ENCODE results near the gene AOX1. TPM values are rescaled to one million over a fixed set of nuclear protein-coding genes. Genes with fewer than 3 reads are reported as not detected.

The AOX1 gene
- total and polyA plus RNA-seq, 8 donors, result 6.4 to 303 (median 10.6) TPM

GRCh38 chr2:200590090-200590489 is 4.3 kb downstream of the AOX1 start:
- no peak for DNase-seq
- H3K36me3 ChIP-seq, result peaks cover 0 to 5% (median under 1%) of the 10 kb centered on the region in 4 donors
- peak overlapping the region in 1 of 5 donors; percentile 40 for H3K27ac ChIP-seq
- H3K4me1 ChIP-seq, result peaks cover 12 to 41% (median 32%) of the 10 kb centered on the region in 4 donors
- no peaks in the 10 kb centered on the region for H3K9me3 ChIP-seq
- H3K27me3 ChIP-seq, result peaks cover 0 to 51% (median 7%) of the 10 kb centered on the region in 3 donors
- TF ChIP-seq, protein P1, sequence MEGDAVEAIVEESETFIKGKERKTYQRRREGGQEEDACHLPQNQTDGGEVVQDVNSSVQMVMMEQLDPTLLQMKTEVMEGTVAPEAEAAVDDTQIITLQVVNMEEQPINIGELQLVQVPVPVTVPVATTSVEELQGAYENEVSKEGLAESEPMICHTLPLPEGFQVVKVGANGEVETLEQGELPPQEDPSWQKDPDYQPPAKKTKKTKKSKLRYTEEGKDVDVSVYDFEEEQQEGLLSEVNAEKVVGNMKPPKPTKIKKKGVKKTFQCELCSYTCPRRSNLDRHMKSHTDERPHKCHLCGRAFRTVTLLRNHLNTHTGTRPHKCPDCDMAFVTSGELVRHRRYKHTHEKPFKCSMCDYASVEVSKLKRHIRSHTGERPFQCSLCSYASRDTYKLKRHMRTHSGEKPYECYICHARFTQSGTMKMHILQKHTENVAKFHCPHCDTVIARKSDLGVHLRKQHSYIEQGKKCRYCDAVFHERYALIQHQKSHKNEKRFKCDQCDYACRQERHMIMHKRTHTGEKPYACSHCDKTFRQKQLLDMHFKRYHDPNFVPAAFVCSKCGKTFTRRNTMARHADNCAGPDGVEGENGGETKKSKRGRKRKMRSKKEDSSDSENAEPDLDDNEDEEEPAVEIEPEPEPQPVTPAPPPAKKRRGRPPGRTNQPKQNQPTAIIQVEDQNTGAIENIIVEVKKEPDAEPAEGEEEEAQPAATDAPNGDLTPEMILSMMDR (IDR thresholded peaks at IDR 0.05), result no peak
- TF ChIP-seq POLR2AphosphoS5 (IDR thresholded peaks at IDR 0.05), result no peak
- no peak for TF ChIP-seq EP300 (IDR thresholded peaks at IDR 0.05)
- TF ChIP-seq POLR2A (IDR thresholded peaks at IDR 0.05), result no peak
- intact Hi-C loops (cut with DNase I; ENCODE audit: low total_unique reads), result no loop called here
- H3K4me3 ChIP-seq, result no peak overlapping the region

- 77 to 88% (median 85%) methylated on average over 5 of the region's 5 CpGs for WGBS, 5 donors
- H3K27me3 ChIP-seq, result peaks cover 0 to 38% (median 0%) of the 10 kb centered on the region in 3 donors
- peaks cover 0 to 6% (median 0%) of the 10 kb centered on the region in 4 donors for H3K9me3 ChIP-seq
- no peak for TF ChIP-seq POLR2AphosphoS5 (IDR thresholded peaks at IDR 0.05)
- TF ChIP-seq, protein P1 (IDR thresholded peaks at IDR 0.05), result no peak
- TF ChIP-seq EP300 (IDR thresholded peaks at IDR 0.05), result no peak
- no peak for TF ChIP-seq POLR2A (IDR thresholded peaks at IDR 0.05)
- DNase-seq, result no peak
- no peak overlapping the region for H3K4me3 ChIP-seq
- H3K4me1 ChIP-seq, result peaks cover under 1 to 29% (median 20%) of the 10 kb centered on the region in 4 donors
- intact Hi-C loops (cut with DNase I; ENCODE audit: low total_unique reads), result no loop called here
- peaks cover 0 to 15% (median 6%) of the 10 kb centered on the region in 4 donors for H3K36me3 ChIP-seq
- no peak overlapping the region for H3K27ac ChIP-seq
Measured at GRCh38 chr2:200591308-200591707, 5.5 kb downstream of the AOX1 start.

- H3K36me3 ChIP-seq, result peaks cover 0 to 24% (median 10%) of the 10 kb centered on the region in 4 donors
- H3K27me3 ChIP-seq, result peaks cover 0 to 32% (median 0%) of the 10 kb centered on the region in 3 donors
- peaks cover 0 to 6% (median 0%) of the 10 kb centered on the region in 4 donors for H3K9me3 ChIP-seq
- peaks cover 0 to 29% (median 20%) of the 10 kb centered on the region in 4 donors for H3K4me1 ChIP-seq
- TF ChIP-seq POLR2AphosphoS5 (IDR thresholded peaks at IDR 0.05) (peak in 2 of 3 donors; percentile 47 to 52), EP300 (IDR thresholded peaks at IDR 0.05) (no peak)
- H3K4me3 ChIP-seq, result no peak overlapping the region
- intact Hi-C loops (cut with DNase I; ENCODE audit: low total_unique reads), result no loop called here
- no peak overlapping the region for H3K27ac ChIP-seq
- 23 to 57% (median 37%) methylated on average over 1 of the region's 1 CpG for WGBS, 5 donors
- DNase-seq, result peak in 1 of 2 donors; percentile 77
Measured at GRCh38 chr2:200592406-200593075, 6.7 kb downstream of the AOX1 start.

- TF ChIP-seq, protein P1 (IDR thresholded peaks at IDR 0.05), result no peak
- Histone ChIP-seq H3K4me1 (peaks cover 0 to 29% (median 20%) of the 10 kb centered on the region in 4 donors), H3K36me3 (peaks cover 0 to 25% (median 14%) of the 10 kb centered on the region in 4 donors), H3K4me3 (no peak overlapping the region), H3K27ac (no peak overlapping the region), H3K27me3 (peaks cover 0 to 33% (median 0%) of the 10 kb centered on the region in 3 donors), H3K9me3 (peaks cover 0 to 6% (median 0%) of the 10 kb centered on the region in 4 donors)
- intact Hi-C loops (cut with DNase I; ENCODE audit: low total_unique reads), result no loop called here
- WGBS, 5 donors, result 14 to 48% (median 26%) methylated on average over 1 of the region's 1 CpG
- DNase-seq, result no peak
Measured at GRCh38 chr2:200593905-200594304, 8.1 kb downstream of the AOX1 start.

- no peak for DNase-seq
- peaks cover 0 to 29% (median 20%) of the 10 kb centered on the region in 4 donors for H3K4me1 ChIP-seq
- WGBS, 5 donors, result 54 to 90% (median 70%) methylated on average over 2 to 3 of the region's 3 CpGs
- H3K36me3 ChIP-seq, result peaks cover 0 to 36% (median 17%) of the 10 kb centered on the region in 4 donors
- peaks cover 0 to 18% (median 0%) of the 10 kb centered on the region in 3 donors for H3K27me3 ChIP-seq
- peaks cover 0 to 6% (median 0%) of the 10 kb centered on the region in 4 donors for H3K9me3 ChIP-seq
- no peak for TF ChIP-seq POLR2AphosphoS5 (IDR thresholded peaks at IDR 0.05)
- TF ChIP-seq, protein P1 (IDR thresholded peaks at IDR 0.05), result no peak
- no peak for TF ChIP-seq EP300 (IDR thresholded peaks at IDR 0.05)
- TF ChIP-seq POLR2A (IDR thresholded peaks at IDR 0.05), result no peak
- no peak overlapping the region for H3K27ac ChIP-seq
- intact Hi-C loops (cut with DNase I; ENCODE audit: low total_unique reads), result no loop called here
- no peak overlapping the region for H3K4me3 ChIP-seq
Measured at GRCh38 chr2:200595913-200596312, 10.1 kb downstream of the AOX1 start.
